Measurements from ENCODE around the gene PRDM4.

GRCh38 chr12:107798580-107798979 is 37.6 kb upstream of the PRDM4 start:
- TF ChIP-seq USF1 (CRISPR knock-in tag; IDR thresholded peaks at IDR 0.05) = no peak
- TF ChIP-seq CTCF (IDR thresholded peaks at IDR 0.05) = no peak
- TF ChIP-seq TCF7 (CRISPR knock-in tag; IDR thresholded peaks at IDR 0.05; ENCODE audit: low read depth) = no peak
